NCI-H146 (cell line): ENCODE measurements around the gene RPL37.
A peak's percentile ranks its signal among the peaks of the same experiment; 100 is the strongest.
"Not testable (repeated sequence)": the region's sequence is repeated elsewhere in the genome, so short reads cannot be mapped to it uniquely, and the experiment has no call there.

Source experiments
- DNase-seq: peaks from one replicate; lab custom pipeline; 2025; lab: John Stamatoyannopoulos, UW

RPL37 gene

GRCh38 chr5:40834849-40835787 is at the start of gene RPL37:
Gene RPL37, minus strand, starts transcription at chr5:40835222. Its CDS starts 37 bp downstream, at chr5:40835185.
- peak; percentile 94 for DNase-seq

DNA sequence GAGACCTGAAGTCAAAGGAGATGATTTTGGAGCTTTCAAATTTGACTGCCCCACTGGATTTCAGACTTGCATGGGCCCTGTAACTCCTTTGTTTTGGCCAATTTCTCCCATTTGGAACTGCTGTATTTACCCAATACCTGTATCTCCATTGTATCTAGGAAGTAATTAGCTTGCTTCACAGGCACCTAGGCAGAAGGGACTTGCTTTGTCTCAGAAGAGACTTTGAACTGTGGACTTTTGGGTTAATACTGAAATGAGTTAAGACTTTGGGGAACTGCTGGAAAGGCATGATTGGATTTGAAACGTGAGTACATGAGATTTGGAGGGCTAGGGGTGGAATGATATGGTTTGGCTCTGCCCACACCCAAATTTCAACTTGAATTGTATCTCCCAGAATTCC is 48.0 kb upstream of the RPL37 start:
- not testable (repeated sequence) for DNase-seq

- DNase-seq = no peak
Observed at GRCh38 chr5:40882291-40882690, 47.3 kb upstream of the RPL37 start.

DNA sequence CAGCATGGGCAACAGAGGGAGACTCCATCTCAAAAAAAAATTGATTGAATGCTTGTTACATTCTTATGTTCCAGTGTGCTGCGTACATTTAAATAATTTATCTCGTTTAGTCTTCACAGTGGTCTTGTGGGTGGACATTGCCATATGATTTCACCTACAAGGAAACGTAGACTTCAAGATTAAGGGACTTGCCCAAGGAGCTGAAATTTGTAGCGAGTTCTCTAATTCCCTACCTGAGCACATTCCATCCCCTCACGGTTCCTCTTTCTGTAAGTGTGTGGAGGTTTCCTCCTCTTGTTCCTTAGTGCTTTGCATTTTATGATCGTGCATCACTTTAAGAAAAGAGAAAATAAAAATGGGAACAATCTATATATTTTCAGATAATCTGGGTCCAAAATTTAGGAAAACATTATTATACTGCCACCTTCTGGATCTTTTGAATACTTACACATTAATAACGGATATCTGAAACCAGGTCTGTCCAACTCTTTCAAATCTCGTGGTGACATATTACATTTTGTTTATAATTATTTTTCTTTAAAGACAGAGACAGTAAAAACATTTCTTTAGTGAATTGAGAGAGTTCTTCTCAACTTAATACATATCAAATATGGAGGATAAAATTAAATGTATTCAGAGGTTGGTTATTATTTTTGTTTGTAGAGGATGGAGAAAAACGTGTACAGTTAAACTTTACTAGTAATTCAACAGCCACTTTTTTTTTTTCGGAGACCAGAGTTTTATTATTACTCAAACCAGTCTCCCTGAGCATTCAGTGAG is 44.3 kb upstream of the RPL37 start:
- DNase-seq = peak; percentile 6

DNA sequence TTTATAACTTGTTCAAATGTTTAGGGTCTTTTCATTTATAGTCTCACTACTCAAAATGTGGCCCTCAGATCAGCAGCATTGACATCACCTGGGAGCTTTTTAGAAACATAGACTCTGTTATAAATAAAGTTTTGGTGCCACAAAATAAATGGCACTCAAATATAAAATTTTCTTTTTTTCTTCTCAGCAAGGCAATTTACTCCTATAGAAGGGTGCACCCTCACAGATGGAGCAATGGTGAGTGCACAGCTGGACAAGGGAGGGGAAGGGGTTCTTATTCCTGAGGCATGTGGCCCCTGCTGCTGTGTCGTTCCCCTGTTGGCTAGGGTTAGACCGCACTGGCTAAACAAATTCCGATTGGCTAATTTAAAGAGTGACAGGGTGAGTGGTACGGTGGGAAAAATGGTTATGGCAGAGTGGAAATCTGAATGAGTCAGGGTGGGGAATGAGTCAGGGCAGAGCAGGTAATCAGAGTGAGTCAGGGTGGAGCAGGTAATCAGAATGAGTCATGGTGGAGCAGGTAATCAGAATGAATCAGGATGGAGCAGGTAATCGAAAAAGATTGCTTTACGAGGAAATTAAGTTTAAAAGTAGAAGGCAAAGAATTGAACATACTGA is 42.5 kb upstream of the RPL37 start:
- no peak for DNase-seq

- DNase-seq = no peak
Observed at GRCh38 chr5:40875958-40876357, 40.9 kb upstream of the RPL37 start.

DNA sequence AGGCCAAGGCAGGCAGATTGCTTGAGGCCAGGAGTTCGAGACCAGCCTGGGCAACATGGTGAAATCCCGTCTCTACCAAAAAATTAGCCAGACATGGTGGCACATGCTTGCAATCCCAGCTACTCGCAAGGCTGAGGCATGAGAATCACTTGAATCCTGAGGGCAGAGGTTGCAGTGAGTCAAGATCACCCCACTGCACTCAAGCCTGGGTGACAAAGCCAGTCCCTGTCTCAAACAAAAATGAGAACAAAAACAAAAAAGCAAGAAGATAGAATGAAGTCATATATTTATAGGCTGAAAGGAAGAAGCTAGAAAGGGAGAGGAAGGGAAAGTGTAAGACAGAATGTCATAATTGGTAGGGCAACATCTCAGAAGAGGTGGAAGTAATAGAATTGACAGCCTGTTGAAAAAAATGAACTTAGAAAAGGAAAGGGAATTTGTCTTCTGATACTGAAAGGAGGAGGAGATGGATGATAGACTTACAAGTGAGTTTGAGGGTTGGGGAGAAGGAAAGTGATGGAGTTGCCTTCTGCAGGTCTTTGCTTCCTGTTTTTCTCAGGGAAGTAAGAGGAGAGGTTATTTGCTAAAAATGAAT is 38.4 kb upstream of the RPL37 start:
- no peak for DNase-seq

GRCh38 chr5:40872253-40872652 is 37.2 kb upstream of the RPL37 start:
- DNase-seq = not testable (repeated sequence)

DNA sequence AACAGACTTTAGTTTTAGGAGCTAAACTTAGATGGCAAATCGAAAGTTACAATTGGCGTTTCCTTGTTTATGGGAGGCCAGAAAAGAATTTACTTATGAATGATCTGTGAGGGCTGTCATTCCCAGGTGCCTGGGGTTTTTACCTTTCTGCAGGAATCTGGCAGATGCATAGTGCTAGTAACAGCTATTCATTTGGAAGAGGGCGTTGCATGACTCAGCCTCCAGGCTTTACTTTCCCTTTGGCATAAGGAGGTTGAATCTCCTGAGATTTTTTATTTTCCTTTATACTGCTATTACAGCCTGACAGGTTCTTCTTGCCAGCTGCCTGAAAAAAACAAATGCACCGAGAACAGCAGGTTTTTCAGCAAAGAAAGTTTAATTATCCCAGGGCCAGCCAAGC is 36.2 kb upstream of the RPL37 start:
- DNase-seq = no peak

DNA sequence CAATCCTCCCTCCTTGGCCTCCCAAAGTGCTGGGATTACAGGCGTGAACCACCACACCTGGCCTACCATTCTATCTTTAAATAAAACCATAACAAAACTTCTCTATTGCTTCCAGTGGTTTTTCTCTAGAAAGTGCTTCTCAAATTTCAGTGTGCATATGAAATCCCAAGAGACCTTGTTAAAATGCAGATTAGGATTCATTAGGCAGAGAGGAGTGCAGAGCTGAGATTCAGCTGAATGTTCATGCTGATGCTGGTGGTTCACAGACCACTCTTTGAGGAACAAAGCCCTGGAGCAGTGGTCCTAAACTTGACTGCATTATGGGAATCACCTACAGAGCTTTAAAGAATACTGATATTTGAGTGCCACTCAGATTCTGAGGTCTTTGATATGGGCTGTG is 34.4 kb upstream of the RPL37 start:
- DNase-seq = no peak

- no peak for DNase-seq
Observed at GRCh38 chr5:40866844-40867243, 31.8 kb upstream of the RPL37 start.

GRCh38 chr5:40865004-40865403 is 30.0 kb upstream of the RPL37 start:
- not testable (repeated sequence) for DNase-seq

DNA sequence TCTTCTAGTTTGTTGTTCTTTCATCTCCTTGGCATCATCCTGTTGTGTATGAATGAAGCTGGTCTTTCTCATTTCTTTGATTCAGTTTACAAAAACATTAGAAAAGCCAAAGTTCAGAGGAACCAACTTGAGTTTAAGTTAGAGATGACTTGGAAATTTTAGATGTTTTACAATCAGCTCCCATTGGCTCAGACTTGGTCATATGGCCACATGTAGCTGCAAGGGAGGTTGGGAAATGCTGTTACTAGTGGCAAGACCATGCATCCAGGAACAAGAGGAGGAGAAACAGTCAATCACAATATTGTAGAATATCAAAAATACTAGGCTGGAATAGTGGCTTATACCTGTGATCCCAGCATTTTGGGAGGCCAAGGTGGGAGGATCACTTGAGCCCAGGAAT is 25.7 kb upstream of the RPL37 start:
- no peak for DNase-seq

GRCh38 chr5:40853632-40854192 is 18.7 kb upstream of the RPL37 start:
- no peak for DNase-seq

DNA sequence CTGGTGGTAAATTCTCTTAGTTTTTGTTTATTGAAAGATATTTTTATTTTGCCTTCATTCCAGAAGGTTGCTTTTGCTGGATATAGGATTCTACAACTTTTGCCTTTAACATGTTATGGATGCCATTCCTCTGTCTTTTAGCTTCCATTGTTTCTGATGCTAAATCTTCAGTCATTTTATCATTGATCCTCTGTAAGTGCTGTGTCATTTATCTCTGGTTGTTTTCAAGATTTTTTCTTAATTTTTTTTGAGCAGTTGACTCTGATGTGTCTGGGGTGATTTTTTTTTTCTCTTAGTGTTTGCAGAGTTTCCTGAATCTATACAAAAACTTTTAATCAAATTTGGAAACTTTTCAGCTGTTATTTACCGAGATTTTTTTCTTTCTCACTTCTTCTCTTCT is 12.5 kb upstream of the RPL37 start:
- no peak for DNase-seq

DNA sequence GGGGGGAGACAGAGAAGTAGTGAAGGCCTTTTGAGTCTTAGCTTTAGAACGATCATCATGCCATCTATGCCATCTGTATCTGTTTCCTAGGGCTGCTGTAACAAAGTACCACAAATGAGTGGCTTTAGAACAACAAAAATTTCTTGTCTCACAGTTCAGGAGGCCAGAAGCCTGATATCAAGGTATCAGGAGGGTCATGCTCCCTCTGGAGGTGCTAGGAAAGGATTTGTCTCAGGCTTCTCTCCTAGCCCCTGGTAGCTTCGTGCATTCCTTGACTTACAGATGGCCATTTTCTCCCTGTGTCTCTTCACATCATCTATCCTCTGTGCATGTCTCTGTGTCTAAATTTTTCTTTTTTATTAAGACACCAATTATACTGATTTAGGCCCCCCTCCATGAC is 11.3 kb upstream of the RPL37 start:
- no peak for DNase-seq

- no peak for DNase-seq
Observed at GRCh38 chr5:40844565-40844964, 9.5 kb upstream of the RPL37 start.

- no peak for DNase-seq
Observed at GRCh38 chr5:40842351-40842750, 7.3 kb upstream of the RPL37 start.

DNA sequence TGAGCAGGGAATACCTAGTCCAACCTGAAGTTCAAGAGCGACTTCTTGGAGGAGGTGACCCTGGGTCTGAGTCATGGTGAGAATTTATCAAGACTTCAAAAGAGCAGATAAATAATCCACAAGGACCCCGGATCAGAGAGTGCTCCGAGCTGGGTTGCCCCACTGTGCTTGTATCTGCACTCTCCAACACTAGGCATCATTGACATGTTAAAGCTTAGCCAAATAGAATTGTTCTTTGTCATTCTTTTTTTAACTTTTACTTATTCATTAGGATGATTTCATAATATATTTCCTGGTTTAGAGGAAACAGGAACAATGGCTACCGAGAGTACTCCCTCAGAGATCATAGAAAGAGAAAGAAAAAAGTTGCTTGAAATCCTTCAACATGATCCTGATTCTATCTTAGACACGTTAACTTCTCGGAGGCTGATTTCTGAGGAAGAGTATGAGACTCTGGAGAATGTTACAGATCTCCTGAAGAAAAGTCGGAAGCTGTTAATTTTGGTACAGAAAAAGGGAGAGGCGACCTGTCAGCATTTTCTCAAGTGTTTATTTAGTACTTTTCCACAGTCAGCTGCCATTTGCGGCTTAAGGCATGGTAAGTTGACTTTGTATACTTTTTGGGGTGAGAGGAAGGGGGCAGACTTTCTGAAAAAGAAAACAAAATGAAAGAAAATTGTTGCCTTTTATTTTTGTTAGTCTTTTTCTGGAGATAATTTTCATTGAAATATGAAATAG is 6.2 kb upstream of the RPL37 start, which contains the start of gene CARD6:
Gene CARD6 (plus strand): TSS at position 300 of the 738 bp plus-strand sequence. CDS start 16 bp downstream, at position 316.
- DNase-seq = no peak

DNA sequence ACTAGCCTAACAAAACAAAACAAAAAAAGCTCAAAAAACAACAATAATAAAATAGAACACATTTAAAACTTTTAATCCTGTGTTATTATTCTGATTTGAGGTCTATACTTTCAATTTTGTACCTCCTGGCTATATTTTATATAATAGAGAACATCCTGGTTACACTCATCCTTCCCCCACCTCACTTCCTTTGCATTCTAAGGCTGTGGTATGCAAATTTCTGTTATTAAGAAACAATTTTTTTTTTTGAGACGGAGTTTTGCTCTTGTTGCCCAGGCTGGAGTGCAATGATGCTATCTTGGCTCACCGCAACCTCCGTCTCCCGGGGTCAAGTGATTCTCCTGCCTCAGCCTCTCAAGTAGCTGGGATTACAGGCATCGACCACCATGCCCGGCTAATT is 3.1 kb upstream of the RPL37 start:
- no peak for DNase-seq

- DNase-seq = peak; percentile 18
Observed at GRCh38 chr5:40834391-40834848, 602 bp downstream of the RPL37 start.
